HepG2 (cell line): ENCODE results near the gene TMEM182. TPM values are rescaled to one million over a fixed set of nuclear protein-coding genes. Genes with fewer than 3 reads are reported as not detected.

Experiments
- ATM ChIP-seq: fragments of 450-650 bp; IDR thresholded peaks from 2 replicates; pipeline ENCODE4 v1.7.1; 2017; ENCODE audit warnings: mild to moderate bottlenecking, borderline replicate concordance
- CBX5 ChIP-seq: sonication (generic); formaldehyde crosslinking; IDR thresholded peaks from 2 replicates; pipeline ENCODE4 v1.4.0; 2020; ENCODE audit warnings: missing genetic modification reagents, borderline replicate concordance
- ETV6 ChIP-seq: sonication (generic); formaldehyde crosslinking; conservative IDR thresholded peaks from 2 replicates; pipeline ENCODE4 v1.4.0; 2020; ENCODE audit warnings: missing genetic modification reagents
- GATAD1 ChIP-seq: IDR thresholded peaks from 2 replicates; pipeline ENCODE4 v1.6.1; 2016; ENCODE audit warnings: missing genetic modification reagents, missing compliant biosample characterization
- HOXA7 ChIP-seq: sonication (generic); formaldehyde crosslinking; IDR thresholded peaks from 2 replicates; pipeline ENCODE4 v1.8.1; 2022; ENCODE audit warnings: mild to moderate bottlenecking, missing genetic modification reagents, moderate library complexity
- JDP2 ChIP-seq: sonication (generic); formaldehyde crosslinking; IDR thresholded peaks from 2 replicates; pipeline ENCODE4 v1.8.1; 2022; ENCODE audit warnings: missing genetic modification reagents, borderline replicate concordance
- NKX3-1 ChIP-seq: sonication (generic); formaldehyde crosslinking; IDR thresholded peaks from 2 replicates; pipeline ENCODE4 v1.5.0; 2020; ENCODE audit warnings: missing genetic modification reagents
- RAD51 ChIP-seq: fragments of 450-650 bp; IDR thresholded peaks from 2 replicates; pipeline ENCODE4 v1.6.1; 2016; ENCODE audit warnings: borderline replicate concordance
- TBL1XR1 ChIP-seq: fragments of 150-350 bp; IDR thresholded peaks from 2 replicates; pipeline ENCODE4 v1.6.1; 2014; ENCODE audit warnings: borderline replicate concordance, low read length; ENCODE audit not compliant: partially characterized antibody
- TEAD2 ChIP-seq: sonication (generic); formaldehyde crosslinking; IDR thresholded peaks from 2 replicates; pipeline ENCODE4 v1.9.0; 2021; ENCODE audit warnings: missing genetic modification reagents
- ZBED4 ChIP-seq: sonication (generic); formaldehyde crosslinking; IDR thresholded peaks from 2 replicates; pipeline ENCODE4 v1.4.0; 2020; ENCODE audit warnings: missing genetic modification reagents, borderline replicate concordance
- ZBTB2 ChIP-seq: sonication (generic); formaldehyde crosslinking; IDR thresholded peaks from 2 replicates; pipeline ENCODE4 v1.8.0; 2022; ENCODE audit warnings: low read depth, missing genetic modification reagents
- ZKSCAN5 ChIP-seq: sonication (generic); formaldehyde crosslinking; IDR thresholded peaks from 2 replicates; pipeline ENCODE4 v1.5.1; 2020; ENCODE audit warnings: mild to moderate bottlenecking, missing genetic modification reagents
- ZNF12 ChIP-seq: sonication (generic); formaldehyde crosslinking; IDR thresholded peaks from 2 replicates; pipeline ENCODE4 v1.5.0; 2020; ENCODE audit warnings: missing genetic modification reagents
- ZNF180 ChIP-seq: sonication (generic); formaldehyde crosslinking; IDR thresholded peaks from 2 replicates; pipeline ENCODE4 v1.4.0; 2020; ENCODE audit warnings: low read depth, missing genetic modification reagents, borderline replicate concordance
- ZNF275 ChIP-seq: sonication (generic); formaldehyde crosslinking; IDR thresholded peaks from 2 replicates; pipeline ENCODE4 v1.8.0; 2022; ENCODE audit warnings: missing genetic modification reagents, mild to moderate bottlenecking, inconsistent platforms, borderline replicate concordance
- ZNF772 ChIP-seq: sonication (generic); formaldehyde crosslinking; IDR thresholded peaks from 2 replicates; pipeline ENCODE4 v1.5.0; 2020; ENCODE audit warnings: mild to moderate bottlenecking, missing genetic modification reagents
- polyA plus RNA-seq, 8 experiments: library from polyadenylated mRNA; depleted of rRNA in 3 of 8; stranded (reverse) in 7 of 8; unstranded in 1 of 8; fragments of >200 nt; fragmentation: Illumina TruSeq in 4 of 8; extraction: Trizol in 4 of 8; gene quantifications; 2 replicates each; pipeline versions ENCODE4 v1.2.1 to v1.2.3, GENCODE V29; 2011 to 2016; ENCODE audit warnings: low read depth in 4 of 8, missing spikeins in 1 of 8, mixed read lengths in 1 of 8; ENCODE audit not compliant: insufficient read depth in 1 of 8
- total RNA-seq, 5 experiments: library from RNA; depleted of rRNA; stranded (reverse); fragments of >200 nt; fragmentation: Illumina TruSeq; extraction: Trizol; gene quantifications; 2 replicates each; pipeline ENCODE4 v1.2.3, GENCODE V29; 2016; ENCODE audit warnings: low read depth in 1 of 5
- TF ChIP-seq, protein P1 (sequence below): sonication (generic); formaldehyde crosslinking; IDR thresholded peaks from 2 replicates; pipeline ENCODE4 v1.4.0; 2020; ENCODE audit warnings: missing genetic modification reagents

TMEM182 gene
- total and polyA plus RNA-seq, 2 of the 13 experiments (the other 11 are each of a cell fraction or from before 2014, with no cell fraction given) = 8.7 to 8.9 TPM

DNA sequence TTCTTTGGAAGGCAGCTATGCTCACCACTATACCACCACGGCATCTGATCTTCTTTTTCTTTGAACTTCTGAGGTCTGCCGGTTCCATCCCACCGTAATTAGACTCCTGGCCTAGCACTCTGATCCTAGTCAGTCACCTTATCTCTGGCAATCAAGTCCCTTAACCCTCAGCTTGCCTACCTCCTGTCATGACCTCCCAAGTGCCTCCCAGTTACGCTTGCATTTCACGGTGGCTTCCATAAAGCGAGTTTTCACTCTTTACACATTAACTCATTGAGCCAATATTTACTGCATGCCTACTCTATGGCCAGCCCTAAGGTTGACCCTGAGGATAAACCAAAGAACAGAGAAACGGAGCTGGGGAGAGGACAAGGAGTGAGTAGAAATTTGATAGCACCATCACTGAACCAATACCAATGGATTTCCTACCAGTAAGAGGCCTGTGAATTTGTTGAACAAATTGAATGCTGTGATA is 37.8 kb upstream of the TMEM182 start (continued):
- no peak for TF ChIP-seq ATM
- no peak for TF ChIP-seq ZNF180
- TF ChIP-seq CBX5 (CRISPR knock-in tag) = peak; percentile 60; the same call in 1 of the 2 replicates
- TF ChIP-seq, protein P1, sequence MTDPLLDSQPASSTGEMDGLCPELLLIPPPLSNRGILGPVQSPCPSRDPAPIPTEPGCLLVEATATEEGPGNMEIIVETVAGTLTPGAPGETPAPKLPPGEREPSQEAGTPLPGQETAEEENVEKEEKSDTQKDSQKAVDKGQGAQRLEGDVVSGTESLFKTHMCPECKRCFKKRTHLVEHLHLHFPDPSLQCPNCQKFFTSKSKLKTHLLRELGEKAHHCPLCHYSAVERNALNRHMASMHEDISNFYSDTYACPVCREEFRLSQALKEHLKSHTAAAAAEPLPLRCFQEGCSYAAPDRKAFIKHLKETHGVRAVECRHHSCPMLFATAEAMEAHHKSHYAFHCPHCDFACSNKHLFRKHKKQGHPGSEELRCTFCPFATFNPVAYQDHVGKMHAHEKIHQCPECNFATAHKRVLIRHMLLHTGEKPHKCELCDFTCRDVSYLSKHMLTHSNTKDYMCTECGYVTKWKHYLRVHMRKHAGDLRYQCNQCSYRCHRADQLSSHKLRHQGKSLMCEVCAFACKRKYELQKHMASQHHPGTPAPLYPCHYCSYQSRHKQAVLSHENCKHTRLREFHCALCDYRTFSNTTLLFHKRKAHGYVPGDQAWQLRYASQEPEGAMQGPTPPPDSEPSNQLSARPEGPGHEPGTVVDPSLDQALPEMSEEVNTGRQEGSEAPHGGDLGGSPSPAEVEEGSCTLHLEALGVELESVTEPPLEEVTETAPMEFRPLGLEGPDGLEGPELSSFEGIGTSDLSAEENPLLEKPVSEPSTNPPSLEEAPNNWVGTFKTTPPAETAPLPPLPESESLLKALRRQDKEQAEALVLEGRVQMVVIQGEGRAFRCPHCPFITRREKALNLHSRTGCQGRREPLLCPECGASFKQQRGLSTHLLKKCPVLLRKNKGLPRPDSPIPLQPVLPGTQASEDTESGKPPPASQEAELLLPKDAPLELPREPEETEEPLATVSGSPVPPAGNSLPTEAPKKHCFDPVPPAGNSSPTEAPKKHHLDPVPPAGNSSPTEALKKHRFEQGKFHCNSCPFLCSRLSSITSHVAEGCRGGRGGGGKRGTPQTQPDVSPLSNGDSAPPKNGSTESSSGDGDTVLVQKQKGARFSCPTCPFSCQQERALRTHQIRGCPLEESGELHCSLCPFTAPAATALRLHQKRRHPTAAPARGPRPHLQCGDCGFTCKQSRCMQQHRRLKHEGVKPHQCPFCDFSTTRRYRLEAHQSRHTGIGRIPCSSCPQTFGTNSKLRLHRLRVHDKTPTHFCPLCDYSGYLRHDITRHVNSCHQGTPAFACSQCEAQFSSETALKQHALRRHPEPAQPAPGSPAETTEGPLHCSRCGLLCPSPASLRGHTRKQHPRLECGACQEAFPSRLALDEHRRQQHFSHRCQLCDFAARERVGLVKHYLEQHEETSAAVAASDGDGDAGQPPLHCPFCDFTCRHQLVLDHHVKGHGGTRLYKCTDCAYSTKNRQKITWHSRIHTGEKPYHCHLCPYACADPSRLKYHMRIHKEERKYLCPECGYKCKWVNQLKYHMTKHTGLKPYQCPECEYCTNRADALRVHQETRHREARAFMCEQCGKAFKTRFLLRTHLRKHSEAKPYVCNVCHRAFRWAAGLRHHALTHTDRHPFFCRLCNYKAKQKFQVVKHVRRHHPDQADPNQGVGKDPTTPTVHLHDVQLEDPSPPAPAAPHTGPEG (CRISPR knock-in tag) = no peak
- peak; percentile 60; the same call in 1 of the 2 replicates for TF ChIP-seq GATAD1
- no peak for TF ChIP-seq NKX3-1
- TF ChIP-seq ZNF12 (CRISPR knock-in tag) = peak; percentile 79; the same call in 1 of the 2 replicates
- TF ChIP-seq TBL1XR1 = peak; percentile 65
- no peak for TF ChIP-seq ZBED4
- TF ChIP-seq ZNF772 (CRISPR knock-in tag) = no peak
- no peak for TF ChIP-seq ZKSCAN5 (CRISPR knock-in tag)
- TF ChIP-seq TEAD2 (CRISPR knock-in tag) = no peak
- no peak for TF ChIP-seq ZNF275 (CRISPR knock-in tag)
- TF ChIP-seq JDP2 (CRISPR knock-in tag) = no peak
- TF ChIP-seq HOXA7 (CRISPR knock-in tag) = no peak
- no peak for TF ChIP-seq RAD51
- TF ChIP-seq ETV6 = 0 out of 2 replicates have a peak, but pooled peaks have one; percentile 19
- no peak for TF ChIP-seq ZBTB2 (CRISPR knock-in tag)
